Measurements from ENCODE around the gene LRIG1.

Gene LRIG1

GRCh38 chr3:66372681-66373350 is 128.0 kb downstream of the LRIG1 start:
- DNase-seq (ENCODE audit: low read depth) = peak; percentile 32

GRCh38 chr3:66371432-66371831 is 129.4 kb downstream of the LRIG1 start:
- DNase-seq (ENCODE audit: low read depth) = no peak
- no peak overlapping the region for H3K4me3 ChIP-seq (ENCODE audit: low read depth, low read length)
- TF ChIP-seq CTCF (conservative IDR thresholded peaks at IDR 0.05; ENCODE audit: low read depth, low read length) = no peak

More at GRCh38 chr3:66372681-66373350, 128.0 kb downstream of the LRIG1 start:
- peak; percentile 43 for TF ChIP-seq CTCF (conservative IDR thresholded peaks at IDR 0.05; ENCODE audit: low read depth, low read length)
- no peak overlapping the region for H3K4me3 ChIP-seq (ENCODE audit: low read depth, low read length)

DNA sequence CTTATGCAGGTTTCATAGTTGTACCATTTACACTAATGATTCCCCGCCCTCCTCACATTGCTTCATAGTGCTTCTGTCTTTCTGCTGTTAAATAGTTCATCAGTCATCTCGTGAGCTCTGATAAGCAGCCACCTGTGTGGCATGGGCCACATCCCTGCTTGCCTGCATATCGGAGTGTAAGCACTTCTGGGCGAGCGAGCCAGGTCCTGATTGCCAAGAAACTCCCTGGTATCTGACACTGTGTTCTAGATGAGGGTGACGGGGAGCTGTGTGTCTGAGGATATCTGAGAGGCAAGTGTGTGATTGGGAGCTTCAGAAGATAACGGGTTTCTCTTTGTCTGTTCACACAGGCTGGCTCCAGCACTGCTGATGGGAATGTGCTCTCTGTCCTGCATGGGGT is 130.6 kb downstream of the LRIG1 start:
- H3K4me3 ChIP-seq (ENCODE audit: low read depth, low read length) = no peak overlapping the region
- DNase-seq (ENCODE audit: low read depth) = no peak
- TF ChIP-seq CTCF (conservative IDR thresholded peaks at IDR 0.05; ENCODE audit: low read depth, low read length) = no peak

- no peak for DNase-seq (ENCODE audit: low read depth)
- no peak for TF ChIP-seq CTCF (conservative IDR thresholded peaks at IDR 0.05; ENCODE audit: low read depth, low read length)
- no peak overlapping the region for H3K4me3 ChIP-seq (ENCODE audit: low read depth, low read length)
Observed at GRCh38 chr3:66367979-66368378, 132.8 kb downstream of the LRIG1 start.

GRCh38 chr3:66366747-66367146 is 134.1 kb downstream of the LRIG1 start:
- H3K4me3 ChIP-seq (ENCODE audit: low read depth, low read length) = no peak overlapping the region
- DNase-seq (ENCODE audit: low read depth) = no peak
- TF ChIP-seq CTCF (conservative IDR thresholded peaks at IDR 0.05; ENCODE audit: low read depth, low read length) = no peak

- TF ChIP-seq CTCF (conservative IDR thresholded peaks at IDR 0.05; ENCODE audit: low read depth, low read length) = no peak
- no peak for DNase-seq (ENCODE audit: low read depth)
- H3K4me3 ChIP-seq (ENCODE audit: low read depth, low read length) = no peak overlapping the region
Observed at GRCh38 chr3:66365080-66365479, 135.7 kb downstream of the LRIG1 start.

DNA sequence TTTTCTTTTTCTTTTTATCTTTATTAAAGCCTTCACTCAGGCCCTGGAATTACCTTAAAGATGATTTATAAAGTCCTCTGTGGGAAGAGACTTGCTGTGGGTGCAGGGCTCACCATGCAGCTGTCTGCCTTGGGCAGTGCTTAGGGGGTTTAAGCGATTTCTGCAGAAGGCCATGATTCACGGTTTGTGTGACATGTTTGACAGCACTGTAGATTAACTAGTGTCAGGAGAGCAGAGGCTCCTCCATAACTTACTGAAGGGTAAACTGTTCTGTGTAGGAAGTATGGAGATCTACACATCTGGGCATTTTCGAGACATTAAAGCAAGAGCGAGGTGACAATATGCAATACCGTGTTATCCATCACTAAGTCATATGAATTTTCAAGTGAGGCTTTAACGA is 137.7 kb downstream of the LRIG1 start:
- TF ChIP-seq CTCF (conservative IDR thresholded peaks at IDR 0.05; ENCODE audit: low read depth, low read length) = no peak
- no peak overlapping the region for H3K4me3 ChIP-seq (ENCODE audit: low read depth, low read length)
- DNase-seq (ENCODE audit: low read depth) = no peak
